Activated CD4-positive, alpha-beta T cell treated with anti-CD3 and anti-CD28 coated beads for 24 hours (primary cell): ENCODE results near the gene SERPINA7.
"Not testable (repeated sequence)": the region's sequence is repeated elsewhere in the genome, so short reads cannot be mapped to it uniquely, and the experiment has no call there.

Experiments used
- DNase-seq, 2 donors: peaks; one replicate each; pipeline ENCODE4 v3.0.0-alpha.2; 2020; ENCODE audit warnings: low read depth in 2 of 2

SERPINA7 gene

GRCh38 chrX:106038625-106039024 is at the start of gene SERPINA7:
TSS of gene SERPINA7 (minus strand) at chrX:106038727. CDS start at chrX:106037058, 1,669 bp downstream.
- no peak for DNase-seq

- DNase-seq, result no peak
These were observed 30.5 kb upstream of the SERPINA7 start for GRCh38 chrX:106069048-106069447.

GRCh38 chrX:106050054-106050453 is 11.5 kb upstream of the SERPINA7 start:
- DNase-seq, result no peak

GRCh38 chrX:106042296-106042695 is 3.8 kb upstream of the SERPINA7 start:
- no peak for DNase-seq

GRCh38 chrX:106040861-106041260 is 2.3 kb upstream of the SERPINA7 start:
- DNase-seq, result no peak

GRCh38 chrX:106039920-106040319 is 1.4 kb upstream of the SERPINA7 start:
- DNase-seq, result no peak

- no peak for DNase-seq
These were observed 573 bp downstream of the SERPINA7 start for GRCh38 chrX:106037835-106038473.

GRCh38 chrX:106036716-106037115 is 1.8 kb downstream of the SERPINA7 start:
- DNase-seq, result no peak

GRCh38 chrX:106035064-106035463 is 3.5 kb downstream of the SERPINA7 start:
- DNase-seq, result no peak

GRCh38 chrX:106023947-106024346 is 14.6 kb downstream of the SERPINA7 start:
- DNase-seq, result no peak

- no peak for DNase-seq
These were observed 16.3 kb downstream of the SERPINA7 start for GRCh38 chrX:106022238-106022637.

GRCh38 chrX:106014119-106014775 is 24.3 kb downstream of the SERPINA7 start:
- no peak for DNase-seq

- no peak for DNase-seq
These were observed 29.4 kb downstream of the SERPINA7 start for GRCh38 chrX:106009145-106009544.

- no peak for DNase-seq
These were observed 30.7 kb downstream of the SERPINA7 start for GRCh38 chrX:106007815-106008214.

- DNase-seq, result no peak
These were observed 32.8 kb downstream of the SERPINA7 start for GRCh38 chrX:106005684-106006083.

GRCh38 chrX:106000609-106001008 is 37.9 kb downstream of the SERPINA7 start:
- DNase-seq, result not testable (repeated sequence)

GRCh38 chrX:106000203-106000602 is 38.3 kb downstream of the SERPINA7 start:
- DNase-seq, result no peak

- DNase-seq, result no peak
These were observed 39.2 kb downstream of the SERPINA7 start for GRCh38 chrX:105999294-105999693.

- DNase-seq, result not testable (repeated sequence)
These were observed 50.0 kb downstream of the SERPINA7 start for GRCh38 chrX:105988487-105988886.
